Neural progenitor cell (in vitro differentiated cells): ENCODE measurements around the gene PIGA. TPM values are rescaled to one million over a fixed set of nuclear protein-coding genes. Genes with fewer than 3 reads are reported as not detected.
"Not testable (repeated sequence)": the region's sequence is repeated elsewhere in the genome, so short reads cannot be mapped to it uniquely, and the experiment has no call there.

ENCODE experiments used
- DNase-seq: peaks from one replicate; pipeline ENCODE4 v3.0.0-alpha.2; 2016; ENCODE audit warnings: low spot score
- H2AFZ ChIP-seq: fragments of 200-600 bp; sonication (generic); replicated peaks from 2 replicates; pipeline ENCODE4 v1.6.1; 2016; ENCODE audit warnings: antibody characterized with exemption
- H3F3A ChIP-seq: fragments of 200-600 bp; sonication (generic); 2 replicates; pipeline ENCODE4 v1.6.1; 2016; ENCODE audit warnings: antibody characterized with exemption, low read depth
- H3K27ac ChIP-seq: fragments of 200-600 bp; sonication (generic); 2 replicates; pipeline ENCODE4 v1.5.1; 2016; ENCODE audit warnings: mild to moderate bottlenecking
- H3K27me3 ChIP-seq: fragments of 200-600 bp; sonication (generic); 2 replicates; pipeline ENCODE4 v1.6.1; 2016; ENCODE audit warnings: mild to moderate bottlenecking, moderate library complexity
- H3K36me3 ChIP-seq: fragments of 200-600 bp; sonication (generic); 2 replicates; pipeline ENCODE4 v1.5.1; 2016
- H3K4me1 ChIP-seq: fragments of 200-600 bp; sonication (generic); 2 replicates; pipeline ENCODE4 v1.6.1; 2016; ENCODE audit warnings: mixed run types
- H3K4me2 ChIP-seq: fragments of 200-600 bp; sonication (generic); 2 replicates; pipeline ENCODE4 v1.6.1; 2016
- H3K4me3 ChIP-seq: fragments of 200-600 bp; sonication (generic); 2 replicates; pipeline ENCODE4 v1.5.1; 2016
- H3K79me2 ChIP-seq: fragments of 200-600 bp; sonication (generic); 2 replicates; pipeline ENCODE4 v1.6.1; 2016; ENCODE audit warnings: low read depth
- H3K9ac ChIP-seq: fragments of 200-600 bp; sonication (generic); 2 replicates; pipeline ENCODE4 v1.6.1; 2016
- H3K9me3 ChIP-seq: fragments of 200-600 bp; sonication (generic); 2 replicates; pipeline ENCODE4 v1.5.1; 2016; ENCODE audit warnings: low read depth
- H4K20me1 ChIP-seq: fragments of 200-600 bp; sonication (generic); 2 replicates; pipeline ENCODE4 v1.6.1; 2016; ENCODE audit warnings: low read depth
- H3K27ac Mint-ChIP-seq: 3 replicates; pipeline ENCODE4 v1.8.0; 2021; ENCODE audit warnings: mixed read lengths
- H3K27me3 Mint-ChIP-seq: 2 replicates; pipeline ENCODE4 v1.8.0; 2022; ENCODE audit warnings: low read depth, mild to moderate bottlenecking, inconsistent platforms, moderate library complexity, mixed read lengths; ENCODE audit not compliant: insufficient read depth
- H3K36me3 Mint-ChIP-seq: 3 replicates; pipeline ENCODE4 v1.8.0; 2021; ENCODE audit warnings: mixed read lengths
- H3K4me1 Mint-ChIP-seq: 3 replicates; pipeline ENCODE4 v1.8.0; 2021; ENCODE audit warnings: mixed read lengths
- H3K4me3 Mint-ChIP-seq: 3 replicates; pipeline ENCODE4 v1.8.0; 2021; ENCODE audit warnings: mild to moderate bottlenecking, moderate library complexity, mixed read lengths
- H3K9me3 Mint-ChIP-seq: 3 replicates; pipeline ENCODE4 v1.8.0; 2020; ENCODE audit warnings: mixed read lengths
- EZH2 ChIP-seq: fragments of 200-600 bp; sonication (generic); IDR thresholded peaks from 2 replicates; pipeline ENCODE4 v1.6.1; 2017; ENCODE audit warnings: antibody characterized with exemption, mild to moderate bottlenecking, moderate library complexity
- EZH2phosphoT487 ChIP-seq: fragments of 200-600 bp; sonication (generic); IDR thresholded peaks from 2 replicates; pipeline ENCODE4 v1.6.1; 2017; ENCODE audit warnings: antibody characterized with exemption
- total RNA-seq: library from RNA; depleted of rRNA; stranded (reverse); fragments of >200 nt; gene quantifications from 2 replicates; pipeline ENCODE4 v1.2.3, GENCODE V29; 2015; ENCODE audit warnings: low replicate concordance
- TF ChIP-seq, protein P1 (sequence below): fragments of 200-600 bp; sonication (generic); IDR thresholded peaks from 2 replicates; pipeline ENCODE4 v1.5.1; 2017; ENCODE audit warnings: antibody characterized with exemption, mild to moderate bottlenecking

The PIGA gene
- total RNA-seq, 1 donor from 2014 or later, result 23.9 TPM

DNA sequence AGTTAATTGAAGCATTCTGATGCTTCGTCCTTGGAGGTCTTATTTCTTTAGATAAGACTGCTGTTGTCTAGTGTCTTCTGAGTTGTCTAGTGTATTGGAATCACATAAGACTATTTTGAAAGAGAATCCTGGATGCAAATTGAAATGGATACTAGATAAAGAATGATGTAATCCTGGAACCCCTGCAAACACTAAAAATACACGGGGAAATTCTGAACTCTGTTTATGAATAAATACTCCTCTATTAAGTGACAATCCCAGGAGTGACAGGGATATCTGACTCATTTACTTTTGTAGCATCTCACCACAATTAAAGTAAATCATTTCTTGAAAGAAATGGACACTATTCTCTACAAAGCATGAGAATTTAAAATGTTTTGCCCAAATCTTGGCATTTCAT, 20.9 kb downstream of the PIGA start:
- Histone ChIP-seq H3K27ac (no peak overlapping the region), H3K27me3 (no peaks in the 10 kb centered on the region), H2AFZ (no peak overlapping the region), H3K36me3 (peaks cover 4% of the 10 kb centered on the region), H3K9me3 (no peaks in the 10 kb centered on the region), H3K4me2 (no peak overlapping the region), H3K9ac (no peak overlapping the region), H3F3A (no peaks in the 10 kb centered on the region), H3K4me1 (no peaks in the 10 kb centered on the region), H3K4me3 (no peak overlapping the region), H4K20me1 (no peaks in the 10 kb centered on the region), H3K79me2 (no peaks in the 10 kb centered on the region)
- Mint-ChIP-seq H3K27ac (no peak overlapping the region), H3K27me3 (no peaks in the 10 kb centered on the region), H3K4me1 (no peaks in the 10 kb centered on the region), H3K4me3 (no peak overlapping the region), H3K36me3 (no peaks in the 10 kb centered on the region), H3K9me3 (no peaks in the 10 kb centered on the region)
- no peak for DNase-seq
- TF ChIP-seq EZH2phosphoT487 (no peak), EZH2 (no peak)
- TF ChIP-seq, protein P1, sequence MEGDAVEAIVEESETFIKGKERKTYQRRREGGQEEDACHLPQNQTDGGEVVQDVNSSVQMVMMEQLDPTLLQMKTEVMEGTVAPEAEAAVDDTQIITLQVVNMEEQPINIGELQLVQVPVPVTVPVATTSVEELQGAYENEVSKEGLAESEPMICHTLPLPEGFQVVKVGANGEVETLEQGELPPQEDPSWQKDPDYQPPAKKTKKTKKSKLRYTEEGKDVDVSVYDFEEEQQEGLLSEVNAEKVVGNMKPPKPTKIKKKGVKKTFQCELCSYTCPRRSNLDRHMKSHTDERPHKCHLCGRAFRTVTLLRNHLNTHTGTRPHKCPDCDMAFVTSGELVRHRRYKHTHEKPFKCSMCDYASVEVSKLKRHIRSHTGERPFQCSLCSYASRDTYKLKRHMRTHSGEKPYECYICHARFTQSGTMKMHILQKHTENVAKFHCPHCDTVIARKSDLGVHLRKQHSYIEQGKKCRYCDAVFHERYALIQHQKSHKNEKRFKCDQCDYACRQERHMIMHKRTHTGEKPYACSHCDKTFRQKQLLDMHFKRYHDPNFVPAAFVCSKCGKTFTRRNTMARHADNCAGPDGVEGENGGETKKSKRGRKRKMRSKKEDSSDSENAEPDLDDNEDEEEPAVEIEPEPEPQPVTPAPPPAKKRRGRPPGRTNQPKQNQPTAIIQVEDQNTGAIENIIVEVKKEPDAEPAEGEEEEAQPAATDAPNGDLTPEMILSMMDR, result no peak

DNA sequence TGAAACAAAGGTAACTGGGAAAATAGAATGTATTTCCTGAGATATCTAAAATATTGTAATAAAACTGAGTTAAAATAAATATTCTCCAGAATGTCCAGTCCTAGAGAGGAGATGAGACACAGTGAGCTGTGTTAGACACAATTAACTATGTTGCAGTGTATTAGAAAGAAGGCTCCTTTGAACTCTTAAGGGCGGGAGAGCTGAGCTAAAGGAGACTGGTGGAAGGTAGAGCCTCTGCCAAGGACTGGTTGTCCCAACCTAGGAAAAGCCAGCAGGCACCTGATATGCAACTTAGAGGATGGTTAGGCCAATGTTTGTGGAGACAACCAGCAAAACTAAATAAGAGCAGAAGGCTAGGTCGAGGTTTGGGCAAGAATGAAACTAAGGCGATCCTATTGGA, 24.2 kb downstream of the PIGA start:
- Histone ChIP-seq H3K9ac (no peak overlapping the region), H3K4me3 (no peak overlapping the region), H3K36me3 (no peaks in the 10 kb centered on the region), H2AFZ (no peak overlapping the region), H3K4me1 (no peaks in the 10 kb centered on the region), H3F3A (no peaks in the 10 kb centered on the region), H3K27ac (no peak overlapping the region), H3K4me2 (no peak overlapping the region), H3K79me2 (no peaks in the 10 kb centered on the region), H3K27me3 (no peaks in the 10 kb centered on the region), H3K9me3 (no peaks in the 10 kb centered on the region), H4K20me1 (no peaks in the 10 kb centered on the region)
- Mint-ChIP-seq H3K4me3 (no peak overlapping the region), H3K36me3 (no peaks in the 10 kb centered on the region), H3K27ac (no peak overlapping the region), H3K27me3 (no peaks in the 10 kb centered on the region), H3K4me1 (no peaks in the 10 kb centered on the region), H3K9me3 (no peaks in the 10 kb centered on the region)
- TF ChIP-seq, protein P1, result no peak
- TF ChIP-seq EZH2phosphoT487 (no peak), EZH2 (no peak)
- no peak for DNase-seq

DNA sequence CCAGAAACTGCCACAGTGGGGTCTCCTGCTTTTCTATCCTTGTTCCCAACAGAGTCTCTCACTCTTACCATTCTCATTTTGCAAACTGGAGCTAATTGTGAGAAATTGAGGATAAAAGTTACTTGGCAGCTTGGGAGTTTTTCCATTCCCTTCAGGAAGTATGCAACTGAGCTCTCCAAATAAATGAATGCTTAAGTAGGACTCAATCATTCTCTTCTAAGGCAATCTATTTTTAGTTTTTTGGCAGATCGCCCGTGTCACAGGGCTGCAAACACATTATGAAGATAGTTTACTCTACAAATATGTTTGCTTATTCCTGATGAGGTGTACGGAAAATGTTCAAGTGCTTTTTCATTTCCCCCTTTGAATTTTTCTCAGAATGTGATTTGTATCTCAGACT, 25.2 kb downstream of the PIGA start:
- no peaks in the 10 kb centered on the region for H3K9me3 ChIP-seq
- H3K79me2 ChIP-seq, result no peaks in the 10 kb centered on the region
- H3K27me3 ChIP-seq, result no peaks in the 10 kb centered on the region
- TF ChIP-seq EZH2, result no peak
- Mint-ChIP-seq H3K27me3 (no peaks in the 10 kb centered on the region), H3K27ac (no peak overlapping the region), H3K4me3 (no peak overlapping the region), H3K36me3 (no peaks in the 10 kb centered on the region), H3K4me1 (no peaks in the 10 kb centered on the region), H3K9me3 (no peaks in the 10 kb centered on the region)
- no peak for DNase-seq
- H2AFZ ChIP-seq, result no peak overlapping the region
- no peaks in the 10 kb centered on the region for H4K20me1 ChIP-seq
- no peaks in the 10 kb centered on the region for H3F3A ChIP-seq
- no peak overlapping the region for H3K27ac ChIP-seq
- H3K4me2 ChIP-seq, result no peak overlapping the region
- H3K4me1 ChIP-seq, result no peaks in the 10 kb centered on the region
- H3K36me3 ChIP-seq, result no peaks in the 10 kb centered on the region
- no peak overlapping the region for H3K4me3 ChIP-seq
- H3K9ac ChIP-seq, result no peak overlapping the region

DNA sequence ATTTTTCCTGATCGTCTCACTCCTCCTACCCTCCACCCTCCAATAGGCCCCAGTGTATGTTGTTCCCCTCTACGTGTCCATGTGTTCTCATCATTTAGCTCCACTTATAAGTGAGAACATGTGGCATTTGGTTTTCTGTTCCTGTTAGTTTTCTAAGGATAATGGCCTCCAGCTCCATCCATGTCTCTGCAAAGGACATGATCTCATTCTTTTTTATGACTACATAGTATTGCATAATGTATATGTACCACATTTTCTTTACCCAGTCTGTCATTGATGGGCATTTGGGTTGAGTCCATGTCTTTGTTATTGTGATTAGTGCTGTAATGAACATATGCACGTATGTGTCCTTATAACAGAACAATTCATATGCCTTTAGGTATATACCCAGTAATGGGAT, 29.4 kb downstream of the PIGA start:
- H3K9me3 Mint-ChIP-seq, H3K27me3 Mint-ChIP-seq, H3K4me3 Mint-ChIP-seq, H3K27ac ChIP-seq, H3K9ac ChIP-seq, H3K4me1 Mint-ChIP-seq, H3K79me2 ChIP-seq, H3K36me3 Mint-ChIP-seq, H3K9me3 ChIP-seq, H3K27me3 ChIP-seq, H3K36me3 ChIP-seq, H3K4me1 ChIP-seq, H2AFZ ChIP-seq, H4K20me1 ChIP-seq, H3K4me3 ChIP-seq, H3K27ac Mint-ChIP-seq, H3K4me2 ChIP-seq, DNase-seq, H3F3A ChIP-seq: not testable (repeated sequence)
